DOHH2 (cell line): Measurements from ENCODE around the gene ROCK2.

Experiments
- H3F3A ChIP-seq: fragments of 200-600 bp; sonication (generic), shearing (Covaris generic); 2 replicates; pipeline ENCODE4 v1.6.0; 2016; ENCODE audit warnings: antibody characterized with exemption, mild to moderate bottlenecking; ENCODE audit not compliant: control insufficient read depth, insufficient read depth
- H3K27ac ChIP-seq: fragments of 200-600 bp; sonication (generic); 2 replicates; pipeline ENCODE4 v1.5.1; 2014; ENCODE audit warnings: low read depth, mild to moderate bottlenecking, low read length, moderate library complexity
- H3K27me3 ChIP-seq: fragments of 200-600 bp; sonication (generic); 2 replicates; pipeline ENCODE4 v1.6.1; 2014; ENCODE audit warnings: mild to moderate bottlenecking, low read length, mixed read lengths; ENCODE audit not compliant: control insufficient read depth
- H3K36me3 ChIP-seq: fragments of 200-600 bp; sonication (generic); 2 replicates; pipeline ENCODE4 v1.6.1; 2014; ENCODE audit warnings: mild to moderate bottlenecking, low read length, moderate library complexity, mixed read lengths; ENCODE audit not compliant: control insufficient read depth
- H3K4me1 ChIP-seq: fragments of 200-600 bp; sonication (generic); 2 replicates; pipeline ENCODE4 v1.6.1; 2014; ENCODE audit warnings: mild to moderate bottlenecking, low read length, mixed read lengths; ENCODE audit not compliant: control insufficient read depth
- H3K4me2 ChIP-seq: fragments of 200-600 bp; sonication (generic); 2 replicates; pipeline ENCODE4 v1.6.0; 2014; ENCODE audit warnings: mild to moderate bottlenecking, low read length, moderate library complexity
- H3K4me3 ChIP-seq: fragments of 200-600 bp; sonication (generic); 2 replicates; pipeline ENCODE4 v1.5.1; 2014; ENCODE audit warnings: mild to moderate bottlenecking, low read length, mixed read lengths
- H3K79me2 ChIP-seq: fragments of 200-600 bp; sonication (generic); 2 replicates; pipeline ENCODE4 v1.6.1; 2014; ENCODE audit warnings: mild to moderate bottlenecking, low read length, mixed read lengths; ENCODE audit not compliant: control insufficient read depth
- H3K9me2 ChIP-seq: fragments of 200-600 bp; sonication (generic); replicated peaks from 2 replicates; pipeline ENCODE4 v1.6.1; 2014; ENCODE audit warnings: mild to moderate bottlenecking, low read length, mixed read lengths; ENCODE audit not compliant: control insufficient read depth
- H3K9me3 ChIP-seq: fragments of 200-600 bp; sonication (generic); 2 replicates; pipeline ENCODE4 v1.6.1; 2014; ENCODE audit warnings: antibody characterized with exemption, low read length, mixed read lengths; ENCODE audit not compliant: control insufficient read depth, insufficient read depth
- H4K20me1 ChIP-seq: fragments of 200-600 bp; sonication (generic); 2 replicates; pipeline ENCODE4 v1.6.0; 2014; ENCODE audit warnings: low read depth, mild to moderate bottlenecking, antibody characterized with exemption, low read length, moderate library complexity; ENCODE audit not compliant: control insufficient read depth, insufficient read depth
- EZH2phosphoT487 ChIP-seq: fragments of 200-600 bp; sonication (generic); IDR thresholded peaks from 2 replicates; pipeline ENCODE4 v1.6.1; 2017; ENCODE audit warnings: borderline replicate concordance, mild to moderate bottlenecking, antibody characterized with exemption, low read length, moderate library complexity, mixed read lengths
- TF ChIP-seq, protein P1 (sequence below): fragments of 200-600 bp; sonication (generic); IDR thresholded peaks from one replicate; pipeline ENCODE4 v1.5.1; 2014; ENCODE audit warnings: antibody characterized with exemption, mild to moderate bottlenecking, low read depth, low read length; ENCODE audit not compliant: poor library complexity, severe bottlenecking

ROCK2 gene

DNA sequence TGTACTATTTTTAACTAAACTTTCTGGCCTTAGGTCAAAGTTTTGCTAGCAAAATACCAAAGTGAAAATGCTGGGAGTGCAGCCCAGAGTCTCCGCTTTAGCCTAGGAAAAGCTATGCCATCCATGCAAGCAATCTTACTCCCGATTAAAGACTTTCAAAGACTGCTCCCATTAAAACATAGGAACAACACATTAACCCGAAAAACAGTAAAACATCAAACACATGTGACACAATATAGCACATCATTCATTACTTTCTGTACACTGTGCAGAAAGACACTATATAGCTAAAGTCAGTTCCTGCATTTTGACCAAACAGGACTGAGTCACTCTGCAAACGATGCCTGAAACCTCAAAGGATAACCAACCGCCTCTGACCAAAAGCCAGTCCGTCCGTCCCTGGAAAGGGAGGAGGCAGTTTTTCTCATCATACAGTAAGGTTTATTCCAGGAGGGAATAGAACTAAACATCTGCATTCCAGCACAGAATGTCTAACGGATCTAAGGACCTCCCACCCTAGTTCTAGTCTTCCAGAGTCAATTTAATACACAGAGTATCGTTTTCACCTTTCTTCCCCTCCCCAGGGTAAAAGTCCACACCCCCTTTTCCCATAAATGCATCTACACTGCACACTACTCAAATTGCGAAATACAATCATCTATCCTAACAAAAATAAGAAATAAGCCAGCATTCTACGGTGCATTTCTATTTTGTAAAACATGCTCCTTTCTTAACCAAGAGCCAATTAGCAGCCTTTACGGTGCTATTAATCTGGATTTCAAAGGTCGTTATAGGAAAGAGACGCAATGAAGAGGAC, 1.7 kb downstream of the ROCK2 start:
- Histone ChIP-seq H3K4me2 (peak overlapping the region; percentile 91), H3K4me1 (peaks cover 49% of the 10 kb centered on the region), H3K27ac (peak overlapping the region; percentile 67), H3K36me3 (peaks cover 16% of the 10 kb centered on the region), H3F3A (peaks cover 25% of the 10 kb centered on the region), H4K20me1 (peaks cover 23% of the 10 kb centered on the region), H3K27me3 (no peaks in the 10 kb centered on the region), H3K9me2 (no peaks in the 10 kb centered on the region), H3K9me3 (no peaks in the 10 kb centered on the region), H3K4me3 (peak overlapping the region; percentile 99), H3K79me2 (peaks cover 66% of the 10 kb centered on the region)
- TF ChIP-seq EZH2phosphoT487: no peak
- TF ChIP-seq, protein P1, sequence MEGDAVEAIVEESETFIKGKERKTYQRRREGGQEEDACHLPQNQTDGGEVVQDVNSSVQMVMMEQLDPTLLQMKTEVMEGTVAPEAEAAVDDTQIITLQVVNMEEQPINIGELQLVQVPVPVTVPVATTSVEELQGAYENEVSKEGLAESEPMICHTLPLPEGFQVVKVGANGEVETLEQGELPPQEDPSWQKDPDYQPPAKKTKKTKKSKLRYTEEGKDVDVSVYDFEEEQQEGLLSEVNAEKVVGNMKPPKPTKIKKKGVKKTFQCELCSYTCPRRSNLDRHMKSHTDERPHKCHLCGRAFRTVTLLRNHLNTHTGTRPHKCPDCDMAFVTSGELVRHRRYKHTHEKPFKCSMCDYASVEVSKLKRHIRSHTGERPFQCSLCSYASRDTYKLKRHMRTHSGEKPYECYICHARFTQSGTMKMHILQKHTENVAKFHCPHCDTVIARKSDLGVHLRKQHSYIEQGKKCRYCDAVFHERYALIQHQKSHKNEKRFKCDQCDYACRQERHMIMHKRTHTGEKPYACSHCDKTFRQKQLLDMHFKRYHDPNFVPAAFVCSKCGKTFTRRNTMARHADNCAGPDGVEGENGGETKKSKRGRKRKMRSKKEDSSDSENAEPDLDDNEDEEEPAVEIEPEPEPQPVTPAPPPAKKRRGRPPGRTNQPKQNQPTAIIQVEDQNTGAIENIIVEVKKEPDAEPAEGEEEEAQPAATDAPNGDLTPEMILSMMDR: no peak

DNA sequence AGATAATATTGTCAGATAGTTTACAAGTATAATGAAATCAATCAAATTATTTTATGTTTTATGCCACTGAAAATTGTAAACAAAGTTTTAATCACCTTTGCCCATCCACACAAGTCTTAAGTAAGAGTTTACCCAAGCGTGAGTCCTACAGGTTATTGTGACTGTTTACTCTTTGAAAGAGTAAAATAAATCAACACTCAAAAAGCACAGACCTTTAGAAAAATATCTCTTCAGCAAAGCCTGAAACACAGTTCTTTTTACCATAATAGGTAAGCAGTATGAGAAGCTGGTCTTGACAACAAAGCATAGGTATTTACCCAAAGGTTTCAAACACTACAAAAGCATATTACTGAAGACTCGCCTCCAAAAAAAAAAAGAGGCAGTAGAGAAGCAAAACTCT, 3.7 kb downstream of the ROCK2 start:
- H3K27ac ChIP-seq: peak overlapping the region; percentile 0; the same call in 1 of the 2 replicates
- H3K79me2 ChIP-seq: peaks cover 86% of the 10 kb centered on the region

DNA sequence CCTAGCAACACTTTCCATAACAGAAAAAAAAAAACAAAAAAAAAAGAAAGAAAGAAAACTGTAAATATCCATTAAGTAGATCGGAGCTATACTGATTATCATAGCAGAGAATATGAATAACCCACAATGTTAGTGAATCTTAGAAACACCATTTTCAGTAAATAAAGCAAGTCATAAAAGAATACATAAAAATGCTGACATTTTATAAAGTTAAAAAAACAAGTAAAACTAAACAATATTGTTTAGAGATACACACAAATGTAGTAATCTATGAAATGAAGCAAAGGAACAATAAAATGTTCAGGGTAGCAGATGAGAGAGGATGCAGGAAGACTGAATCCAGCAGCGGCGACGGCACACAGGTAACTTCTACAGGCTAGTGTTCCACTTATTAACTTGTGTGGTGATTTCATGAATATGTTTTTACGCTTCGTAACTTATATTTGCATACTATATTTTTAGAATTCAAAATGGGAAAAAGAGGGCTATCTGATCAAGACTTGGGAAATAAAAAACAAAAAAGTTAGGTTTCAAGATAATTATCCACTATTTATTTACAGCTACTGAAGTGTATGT, 4.8 kb downstream of the ROCK2 start:
- peaks cover 16% of the 10 kb centered on the region for H3K36me3 ChIP-seq
- peak overlapping the region; percentile 53 for H3K4me3 ChIP-seq
- H3K79me2 ChIP-seq: peaks cover 97% of the 10 kb centered on the region
- TF ChIP-seq EZH2phosphoT487: no peak
- TF ChIP-seq, protein P1: no peak
- no peaks in the 10 kb centered on the region for H3K27me3 ChIP-seq
- H3F3A ChIP-seq: peaks cover 14% of the 10 kb centered on the region
- H3K4me2 ChIP-seq: peak overlapping the region; percentile 91
- no peak overlapping the region for H3K27ac ChIP-seq
- H4K20me1 ChIP-seq: peaks cover 23% of the 10 kb centered on the region
- no peaks in the 10 kb centered on the region for H3K9me3 ChIP-seq
- H3K9me2 ChIP-seq: no peaks in the 10 kb centered on the region
- H3K4me1 ChIP-seq: peaks cover 37% of the 10 kb centered on the region

More for the DNA sequence above, 3.7 kb downstream of the ROCK2 start:
- Histone ChIP-seq H3K36me3 (peaks cover 16% of the 10 kb centered on the region), H3K9me3 (no peaks in the 10 kb centered on the region), H3K9me2 (no peaks in the 10 kb centered on the region), H3K4me2 (peak overlapping the region; percentile 91), H3K27me3 (no peaks in the 10 kb centered on the region), H3K4me1 (peaks cover 45% of the 10 kb centered on the region), H4K20me1 (peaks cover 23% of the 10 kb centered on the region), H3F3A (peaks cover 20% of the 10 kb centered on the region), H3K4me3 (peak overlapping the region; percentile 62)
- TF ChIP-seq EZH2phosphoT487: no peak
- TF ChIP-seq, protein P1: no peak
